DMS 273 treated with DMSO at 0.1 percent for 48 hours (cell line): ENCODE results near the gene EXOC6B.
"Not testable (repeated sequence)": the region's sequence is repeated elsewhere in the genome, so short reads cannot be mapped to it uniquely, and the experiment has no call there.

Experiments used
- DNase-seq: peaks from one replicate; lab custom pipeline; 2025; lab: John Stamatoyannopoulos, UW

EXOC6B gene

DNA sequence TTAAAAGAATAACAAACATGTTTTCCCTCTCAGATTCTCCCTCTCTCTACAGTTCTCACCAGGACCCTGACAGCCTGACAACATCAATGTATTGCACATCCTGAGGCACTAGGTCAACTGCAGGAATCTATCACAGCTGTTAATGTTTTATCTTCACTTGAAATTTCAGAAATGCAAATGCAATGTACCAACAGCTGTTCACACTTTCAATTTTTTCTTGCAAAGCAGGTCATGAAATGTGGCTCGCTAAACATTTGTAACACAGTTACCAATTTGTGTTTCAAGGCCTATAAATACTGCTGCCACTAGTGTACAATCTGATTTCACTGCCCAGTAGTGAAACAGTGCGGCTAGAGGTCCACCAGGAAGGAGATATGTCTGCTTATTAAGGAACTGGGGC, 147.8 kb downstream of the EXOC6B start:
- DNase-seq = no peak

DNA sequence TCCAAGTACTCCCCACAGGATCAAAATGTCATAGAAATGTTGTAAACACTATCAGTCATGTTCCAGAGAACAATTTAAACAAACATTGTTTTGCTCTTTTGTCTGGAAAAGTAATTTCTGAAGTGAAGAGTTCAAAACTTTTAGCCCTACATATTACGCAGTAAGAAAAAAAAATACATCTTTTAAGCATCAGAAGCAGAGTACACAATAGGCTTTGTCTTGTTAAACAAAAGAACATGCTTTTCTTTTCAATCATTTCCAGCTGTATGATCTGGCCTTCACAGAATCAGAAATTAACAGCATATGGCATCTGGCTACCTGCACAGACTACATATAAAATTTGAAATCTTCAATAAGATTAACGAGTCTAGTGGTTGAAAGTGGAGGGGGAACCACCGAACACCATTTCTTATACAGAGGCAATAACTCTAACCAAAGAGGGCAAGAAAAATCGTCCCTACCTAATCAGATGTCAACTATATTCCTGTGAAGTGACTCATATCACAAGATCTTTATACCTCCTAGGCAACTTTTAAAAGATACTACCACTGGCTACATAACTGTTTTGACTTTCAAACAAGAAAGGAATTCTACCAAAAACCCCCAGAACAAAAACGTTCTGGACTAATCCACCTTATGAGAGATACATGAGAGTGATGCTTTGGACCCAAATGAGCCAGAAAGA, 149.3 kb downstream of the EXOC6B start:
- no peak for DNase-seq

DNA sequence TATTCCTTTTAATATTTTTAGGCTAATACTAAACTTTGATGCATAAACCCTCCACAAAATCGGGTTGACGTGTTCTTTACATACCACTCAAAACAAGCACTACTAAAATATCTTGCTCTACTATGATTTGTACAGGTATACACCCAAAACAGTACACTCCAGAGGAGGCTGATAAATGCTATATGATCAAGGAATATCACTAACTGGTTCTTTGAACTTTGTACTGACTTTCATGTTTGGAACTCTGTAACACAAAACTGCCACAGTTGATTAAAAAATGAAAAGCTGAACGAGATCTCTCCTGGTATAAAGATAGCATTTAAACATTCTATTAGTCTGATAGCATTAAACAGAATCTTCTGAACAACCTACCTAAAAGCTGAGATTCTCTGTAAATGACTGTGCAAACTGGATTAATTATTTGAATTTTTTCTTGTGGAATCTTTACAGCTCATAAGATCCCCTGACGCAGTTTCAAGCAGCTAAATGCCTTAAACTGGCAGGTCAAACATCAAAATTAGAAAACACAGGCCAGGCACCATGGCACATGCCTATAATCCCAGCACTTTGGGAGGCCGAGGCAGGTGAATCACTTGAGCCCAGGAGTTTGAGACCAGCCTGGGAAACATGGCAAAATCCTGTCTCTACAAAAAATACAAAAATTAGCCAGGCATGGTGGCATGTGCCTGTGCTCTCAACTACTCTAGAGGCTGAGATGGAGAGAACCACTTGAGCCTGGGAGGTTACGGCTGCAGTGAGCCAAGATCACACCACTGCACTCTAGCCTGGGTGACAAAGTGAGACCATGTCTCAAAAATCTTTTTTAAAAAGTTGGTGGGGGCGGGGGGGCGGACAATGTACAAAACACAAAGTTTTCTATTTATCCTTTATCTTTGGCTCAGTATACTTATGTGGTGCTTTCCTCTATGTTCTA, 150.6 kb downstream of the EXOC6B start:
- DNase-seq = no peak

DNA sequence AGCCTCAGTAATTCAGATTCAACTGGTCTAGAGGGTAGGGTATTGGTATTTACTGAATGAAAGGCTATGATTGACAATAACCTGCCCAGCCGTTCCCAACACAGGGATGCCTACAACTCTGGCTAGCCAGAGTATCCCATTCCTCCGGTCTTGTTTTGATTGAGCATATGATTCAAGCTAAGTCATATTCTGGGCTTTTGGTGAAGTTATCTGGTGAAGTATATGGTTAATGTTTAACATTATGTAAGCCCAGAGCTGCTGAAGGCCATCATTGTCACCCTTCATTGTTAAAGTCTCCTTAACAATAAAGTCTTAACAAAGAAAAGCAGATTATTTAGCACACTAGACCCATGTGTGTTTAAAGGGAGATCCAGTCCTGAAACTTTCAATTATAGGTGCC, 152.6 kb downstream of the EXOC6B start:
- no peak for DNase-seq

DNA sequence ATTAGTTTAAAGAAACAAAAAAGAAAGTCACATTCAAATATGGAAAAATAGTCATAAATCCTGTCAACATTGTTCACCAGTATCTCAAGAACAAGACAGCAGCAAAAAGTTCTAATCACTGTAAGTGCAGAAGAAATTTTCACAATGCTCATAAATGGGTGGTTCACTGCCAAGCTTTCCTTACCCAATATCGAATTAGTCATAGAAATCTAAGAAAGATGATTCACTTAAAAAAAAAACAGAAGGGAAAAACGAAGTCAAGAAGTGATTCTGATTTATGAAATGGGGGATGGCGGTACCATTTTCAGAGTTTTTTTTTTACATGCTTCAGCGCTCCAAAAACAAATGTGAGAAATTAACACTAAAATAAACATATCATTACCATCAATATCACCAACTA, 156.7 kb downstream of the EXOC6B start:
- no peak for DNase-seq

DNA sequence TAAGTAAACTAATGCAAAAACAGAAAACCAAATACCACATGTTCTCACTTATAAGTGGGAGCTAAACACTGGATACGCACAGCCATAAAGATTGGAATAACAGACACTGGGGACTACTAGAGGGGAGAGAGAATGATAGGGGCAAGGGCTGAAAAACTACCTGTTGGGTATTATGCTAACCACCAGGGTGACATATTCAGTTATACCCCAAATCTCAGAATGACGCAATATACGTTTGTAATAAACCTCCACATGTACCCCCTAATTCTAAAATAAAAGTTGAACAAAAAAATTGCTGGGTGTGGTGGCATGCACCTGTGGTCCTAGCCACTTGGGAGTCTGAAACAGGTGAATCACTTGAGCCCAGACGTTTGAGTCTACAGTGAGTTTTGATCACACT, 157.2 kb downstream of the EXOC6B start:
- DNase-seq = no peak

DNA sequence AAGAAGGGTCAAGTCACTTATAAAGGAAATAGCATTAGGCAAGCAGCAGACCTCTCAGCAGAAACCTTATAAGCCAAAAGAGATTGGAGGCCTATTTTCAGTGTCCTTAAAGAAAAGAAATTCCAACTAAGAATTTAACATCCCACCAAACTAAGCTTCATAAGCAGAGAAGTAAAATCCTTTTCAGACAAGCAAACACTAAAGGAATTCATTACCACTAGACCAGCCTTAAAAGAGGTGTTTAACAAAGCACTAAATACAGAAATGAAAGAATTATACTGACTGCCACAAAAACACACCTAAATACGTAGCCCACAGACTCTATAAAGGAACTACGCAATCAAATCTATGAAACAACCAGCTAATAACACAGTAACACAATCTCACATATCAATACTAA, 160.4 kb downstream of the EXOC6B start:
- no peak for DNase-seq

DNA sequence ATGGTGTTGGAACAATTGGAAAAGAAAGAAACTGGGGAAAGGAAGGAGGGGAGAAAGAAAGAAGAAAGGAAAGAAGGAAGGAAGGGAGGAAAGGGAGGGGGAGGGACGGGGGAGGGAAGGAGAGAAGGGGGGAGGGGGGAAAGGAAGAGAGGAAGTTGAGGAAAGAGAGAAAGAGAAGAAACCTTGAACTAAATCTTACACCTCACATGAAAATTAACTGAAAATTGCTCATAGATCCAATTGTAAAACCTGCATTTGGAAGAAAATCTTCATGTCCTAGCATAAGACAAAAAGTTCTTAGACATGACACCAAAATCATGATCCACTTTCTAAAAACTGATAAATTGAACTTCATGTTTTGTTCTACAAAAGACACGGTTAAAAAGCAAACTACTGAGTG, 163.8 kb downstream of the EXOC6B start:
- DNase-seq = no peak

DNA sequence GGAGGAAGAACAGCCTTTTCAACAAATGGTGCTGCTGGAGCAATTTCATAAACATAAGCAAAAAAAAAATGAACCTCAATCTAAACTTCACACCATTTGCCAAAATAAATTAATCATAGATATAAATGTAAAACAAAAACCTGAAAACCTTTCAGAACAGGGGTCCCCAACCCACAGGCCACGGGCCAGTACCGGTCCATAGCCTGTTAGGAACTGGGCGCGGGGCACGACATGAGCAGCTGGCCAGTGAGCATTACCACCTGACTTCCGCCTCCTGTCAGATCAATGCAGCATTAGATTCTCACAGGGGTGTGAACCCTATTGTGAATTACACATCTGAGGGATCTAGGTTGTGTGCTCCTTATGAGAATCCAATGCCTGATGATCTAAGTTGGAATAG, 176.0 kb downstream of the EXOC6B start:
- no peak for DNase-seq

DNA sequence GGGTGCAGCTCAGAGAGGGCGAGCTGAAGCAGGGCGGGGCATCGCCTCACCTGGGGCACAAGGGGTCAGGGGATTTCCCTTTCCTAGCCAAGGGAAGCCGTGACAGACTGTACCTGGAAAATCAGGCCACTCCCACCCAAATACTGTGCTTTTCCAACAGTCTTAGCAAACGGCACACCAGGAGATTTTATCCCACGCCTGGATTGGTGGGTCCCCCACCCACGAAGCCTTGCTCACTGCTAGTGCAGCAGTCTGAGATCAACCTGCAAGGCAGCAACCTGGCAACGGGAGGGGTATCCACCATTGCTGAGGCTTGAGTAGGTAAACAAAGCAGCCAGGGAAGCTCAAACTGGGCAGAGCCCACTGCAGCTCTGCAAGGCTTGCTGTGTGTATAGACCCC, 184.6 kb downstream of the EXOC6B start:
- not testable (repeated sequence) for DNase-seq

DNA sequence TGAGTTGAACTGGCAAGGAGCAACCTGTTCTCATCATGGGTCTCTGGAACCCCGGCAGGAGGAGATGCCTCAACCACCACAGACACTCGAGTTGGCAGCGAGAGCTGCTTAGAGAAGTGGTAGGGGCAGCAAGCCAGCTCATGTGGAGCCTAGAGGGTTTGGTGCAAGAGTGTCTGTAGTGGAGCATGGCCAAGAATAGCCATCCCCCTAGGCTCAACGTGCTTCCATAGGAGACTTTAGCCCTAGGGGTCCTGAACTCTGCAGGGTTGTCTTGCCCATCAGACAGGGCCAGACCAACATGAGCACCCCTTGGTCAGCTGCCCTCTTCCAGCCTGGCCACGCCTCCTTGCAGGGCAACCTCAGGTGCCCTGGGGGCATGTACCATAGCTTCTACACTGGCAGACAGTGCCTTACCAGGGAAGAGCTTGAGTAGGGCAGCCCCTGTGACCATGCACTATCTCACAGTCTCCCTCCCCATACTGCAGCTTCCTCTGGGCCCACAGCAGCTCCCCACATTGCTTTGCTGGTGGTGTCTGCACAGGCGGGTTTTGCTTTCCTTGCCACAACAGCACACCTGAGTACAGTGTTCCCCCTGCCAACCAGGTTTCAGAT, 187.1 kb downstream of the EXOC6B start:
- DNase-seq = no peak

DNA sequence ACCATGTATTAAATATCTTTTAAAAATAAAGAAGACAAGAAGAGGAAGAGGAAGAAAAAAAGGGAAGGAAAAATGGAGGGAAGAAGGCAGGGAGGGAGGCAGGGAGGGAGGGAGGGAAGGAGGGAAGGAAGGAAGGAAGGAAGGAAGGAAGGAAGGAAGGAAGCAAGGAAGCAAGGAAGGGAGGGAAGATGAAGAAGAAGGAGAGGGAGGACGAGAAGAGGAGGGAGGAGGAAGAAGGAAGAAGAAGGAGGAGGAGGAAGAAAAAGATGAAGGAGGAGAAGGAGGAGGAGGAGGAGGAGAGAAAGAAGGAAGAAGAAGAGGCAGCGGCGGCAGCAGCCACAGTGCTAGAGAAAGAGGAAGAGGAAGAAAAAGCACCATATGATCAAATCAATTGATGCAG, 189.6 kb downstream of the EXOC6B start:
- no peak for DNase-seq

DNA sequence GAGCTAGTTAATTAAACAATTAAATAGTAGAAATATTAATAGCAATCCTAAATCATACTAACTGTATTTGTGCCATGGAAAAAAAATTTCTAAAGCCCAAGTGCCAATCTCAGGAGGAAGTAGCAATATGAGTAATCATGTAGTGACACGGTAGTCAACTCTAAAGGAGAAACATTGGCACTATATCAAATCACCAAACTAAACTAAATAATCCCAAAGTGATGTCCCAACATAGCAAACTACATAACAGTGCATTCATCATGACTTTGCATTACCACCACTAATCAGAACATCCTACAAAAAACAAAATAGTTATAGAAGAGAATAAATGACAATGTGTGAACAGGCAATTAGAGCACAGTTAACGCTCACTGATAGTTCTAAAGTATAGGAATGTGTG, 195.1 kb downstream of the EXOC6B start:
- DNase-seq = no peak

DNA sequence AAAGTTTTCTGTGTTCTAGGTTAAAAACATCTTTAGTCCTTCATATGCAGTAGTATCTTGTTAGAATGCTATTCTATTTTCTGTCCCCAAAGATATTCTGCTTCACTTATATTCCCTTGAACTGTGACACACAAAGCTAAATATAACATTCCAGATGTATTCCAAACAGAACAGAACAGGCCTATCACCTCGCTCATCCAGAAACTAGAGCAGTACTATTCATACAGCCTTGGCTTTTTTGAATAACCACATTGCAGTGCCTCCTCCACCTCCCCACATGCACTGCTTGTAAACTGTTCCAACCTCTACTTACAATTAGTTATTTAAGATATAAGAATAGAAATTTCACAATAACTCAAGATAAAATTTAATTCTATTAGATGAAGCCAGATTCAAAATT, 196.8 kb downstream of the EXOC6B start:
- DNase-seq = no peak

DNA sequence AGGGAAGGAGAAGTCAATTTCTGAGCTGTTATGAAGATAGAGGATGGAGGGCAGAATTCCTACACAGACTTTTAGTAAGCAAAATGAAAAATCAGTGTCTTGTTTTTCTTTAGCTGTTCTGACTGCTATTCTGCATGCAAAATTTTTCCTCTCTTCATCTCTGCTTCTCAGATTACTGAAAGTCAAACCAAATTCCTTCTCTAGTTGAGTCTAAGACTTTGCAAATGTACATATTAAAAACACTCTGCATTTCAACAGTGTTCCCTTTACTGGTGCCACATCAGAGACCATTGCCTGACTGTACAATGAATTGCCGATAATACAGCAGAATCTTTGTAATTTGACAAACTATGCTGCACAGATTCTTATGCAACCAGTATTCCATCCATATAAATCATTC, 198.8 kb downstream of the EXOC6B start:
- DNase-seq = no peak

DNA sequence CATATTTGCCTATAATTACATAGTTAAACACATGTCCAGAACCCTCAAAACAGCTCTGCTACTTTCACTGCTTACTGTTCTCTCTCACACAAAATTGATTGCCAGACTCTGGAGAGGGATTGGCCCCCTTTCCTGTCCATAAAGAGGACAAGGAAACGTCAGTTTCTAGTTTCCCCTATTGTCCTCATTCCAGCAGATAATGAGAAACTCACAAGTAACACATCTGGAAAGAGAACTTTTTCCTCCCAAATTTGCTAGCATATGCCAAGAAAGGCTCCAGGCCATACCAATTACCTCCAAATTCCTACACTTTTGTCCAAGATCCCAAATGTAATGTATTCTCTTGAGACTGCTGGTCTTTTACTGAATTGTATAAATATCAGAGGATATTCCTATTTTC, 200.5 kb downstream of the EXOC6B start:
- no peak for DNase-seq

DNA sequence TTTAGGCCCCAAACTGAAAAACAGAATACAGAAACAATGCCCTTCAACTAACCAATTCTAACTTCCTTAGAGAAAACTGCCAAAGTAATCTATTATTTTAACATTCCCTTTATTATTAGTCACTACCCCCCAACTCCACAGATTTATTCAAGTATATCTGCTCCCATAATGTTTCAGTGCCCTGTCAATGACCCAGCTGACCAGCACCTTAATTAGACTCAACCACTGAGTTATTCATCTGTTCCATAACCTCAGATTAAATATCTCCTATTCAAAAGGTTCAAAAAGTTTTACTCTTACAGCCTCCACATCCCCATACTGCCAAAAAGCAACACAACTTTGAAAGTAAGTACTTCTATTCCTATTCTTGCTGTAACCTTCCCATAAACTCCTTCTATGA, 202.4 kb downstream of the EXOC6B start:
- no peak for DNase-seq

DNA sequence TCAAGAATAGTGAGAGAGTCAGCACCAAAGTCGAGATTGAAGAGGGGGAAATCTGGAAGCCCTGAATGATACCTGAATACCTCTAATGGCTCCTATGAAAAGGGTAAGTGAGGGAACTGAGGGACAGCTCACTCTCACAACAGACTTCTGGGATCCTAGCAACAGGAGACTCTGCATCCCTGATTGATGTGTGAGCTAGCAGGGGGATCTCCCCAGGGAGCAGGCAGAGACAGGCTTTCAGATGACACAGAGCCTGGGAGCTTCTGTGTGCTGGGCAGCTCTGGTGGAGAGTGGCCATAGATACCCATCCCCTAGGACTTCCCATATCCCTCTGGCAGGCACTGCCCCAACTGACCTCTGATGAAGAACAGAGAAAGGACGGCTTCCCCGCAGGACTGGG, 206.2 kb downstream of the EXOC6B start:
- no peak for DNase-seq

DNA sequence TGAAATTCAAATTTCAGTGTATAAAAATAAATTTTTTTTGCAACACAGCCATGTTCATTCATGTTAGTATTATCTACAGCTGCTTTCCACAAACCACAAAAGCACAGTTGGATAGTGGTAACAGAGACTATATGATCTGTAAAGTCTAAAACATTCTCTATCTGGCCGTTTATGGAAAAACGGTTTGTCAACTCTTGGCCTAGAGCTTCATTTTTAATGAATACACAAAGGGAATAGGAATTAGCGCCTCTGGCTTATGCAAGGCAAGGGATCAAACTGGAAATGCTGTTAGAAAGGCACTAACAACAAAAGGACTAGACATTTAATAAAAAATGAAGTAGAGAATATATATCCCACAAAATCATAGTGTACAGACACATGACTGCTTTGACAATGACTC, 211.9 kb downstream of the EXOC6B start:
- no peak for DNase-seq

DNA sequence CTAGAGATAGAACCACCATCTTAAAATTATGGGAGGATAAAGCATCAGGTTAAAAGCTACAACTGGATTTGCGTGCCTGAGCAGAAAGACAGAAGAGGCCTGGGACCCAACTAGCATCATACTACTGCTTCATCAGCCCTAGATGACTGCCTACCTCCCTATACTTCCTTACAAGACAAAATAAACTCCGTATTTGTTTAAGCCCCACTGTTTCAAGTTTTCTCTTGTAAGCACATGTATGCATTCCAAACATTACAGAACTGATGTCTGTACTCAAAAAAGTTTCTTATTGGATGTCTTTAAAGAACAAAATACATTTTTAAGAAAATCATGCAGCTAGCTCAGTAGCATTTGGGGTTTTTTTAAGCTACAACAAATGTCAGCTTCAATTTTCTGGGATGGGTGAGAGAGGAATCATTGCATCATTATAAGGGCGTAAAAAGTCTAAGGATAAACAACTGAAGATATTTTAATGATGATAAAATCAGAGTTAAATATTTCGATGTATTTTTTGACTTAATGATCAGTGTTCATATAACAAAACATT, 213.1 kb downstream of the EXOC6B start:
- no peak for DNase-seq

DNA sequence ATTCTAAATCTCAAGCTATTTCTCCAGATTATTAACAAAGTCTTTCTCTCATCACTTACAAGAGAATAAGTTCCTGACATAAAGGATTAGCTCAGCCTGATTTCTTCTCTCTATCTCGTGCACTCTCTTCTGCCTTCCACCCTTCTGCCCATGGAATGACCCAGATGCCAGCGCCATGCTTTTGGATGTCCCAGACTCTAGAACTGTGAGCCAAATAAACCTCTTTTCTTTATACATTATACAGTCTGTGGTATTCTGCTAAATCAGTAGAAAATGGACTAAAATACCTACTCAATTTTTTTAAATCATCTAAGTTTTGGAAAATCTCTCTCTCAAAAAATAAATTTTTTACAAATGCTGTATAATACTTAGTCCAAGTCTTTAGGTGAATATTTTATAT, 218.6 kb downstream of the EXOC6B start:
- no peak for DNase-seq

DNA sequence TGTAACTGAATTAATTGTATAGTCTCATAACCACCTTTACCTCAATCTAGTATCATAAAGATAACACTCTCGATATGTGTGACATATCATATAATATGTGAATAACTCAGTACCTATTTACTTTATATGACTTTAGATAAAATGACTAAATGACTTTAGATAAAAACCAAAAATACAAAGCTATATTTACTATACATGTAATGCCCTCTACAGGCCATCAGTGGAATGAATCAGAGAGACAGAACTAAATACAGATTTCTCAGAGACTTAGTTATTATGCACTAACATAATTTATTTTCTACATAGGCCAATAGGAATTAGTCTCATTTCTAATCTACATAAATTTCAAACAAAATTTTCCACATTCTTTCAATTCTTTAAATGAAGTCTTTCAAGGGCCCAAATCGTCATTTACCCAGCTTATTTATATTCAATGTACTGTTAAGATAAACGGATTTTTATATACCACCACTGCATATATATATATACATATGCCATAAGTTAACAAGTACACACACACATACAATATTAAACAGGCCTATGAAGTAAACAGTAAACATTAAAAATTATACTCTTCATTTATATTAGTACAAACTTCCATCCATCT, 219.9 kb downstream of the EXOC6B start:
- DNase-seq = no peak
